Activated naive CD8-positive, alpha-beta T cell treated with anti-CD3 and anti-CD28 coated beads for 36 hours (primary cell): ENCODE results near the gene HOXA3. TPM values are rescaled to one million over a fixed set of nuclear protein-coding genes. Genes with fewer than 3 reads are reported as not detected.

Experiments used
- DNase-seq: peaks from one replicate; pipeline ENCODE4 v3.0.0; 2021
- H3K27ac Mint-ChIP-seq: one replicate; pipeline ENCODE4 v1.8.0; 2022; ENCODE audit warnings: mild to moderate bottlenecking, moderate library complexity, mixed read lengths
- H3K27me3 Mint-ChIP-seq: one replicate; pipeline ENCODE4 v1.8.0; 2022; ENCODE audit warnings: mild to moderate bottlenecking, mixed read lengths
- H3K36me3 Mint-ChIP-seq: one replicate; pipeline ENCODE4 v1.8.0; 2021; ENCODE audit warnings: mild to moderate bottlenecking, mixed read lengths
- H3K4me1 Mint-ChIP-seq: one replicate; pipeline ENCODE4 v1.8.0; 2021; ENCODE audit warnings: mixed read lengths
- H3K4me3 Mint-ChIP-seq: one replicate; pipeline ENCODE4 v1.8.0; 2022; ENCODE audit warnings: mild to moderate bottlenecking, moderate library complexity, mixed read lengths
- H3K9me3 Mint-ChIP-seq: one replicate; pipeline ENCODE4 v1.8.0; 2022; ENCODE audit warnings: mixed read lengths
- total RNA-seq, 2 experiments: library from RNA; stranded (reverse); gene quantifications; one replicate each; pipeline ENCODE4 v1.2.3, GENCODE V29; 2021

HOXA3 gene
- total RNA-seq, 2 experiments from 2014 or later, result not detected

- Mint-ChIP-seq H3K36me3 (peaks cover 2% of the 10 kb centered on the region), H3K9me3 (no peaks in the 10 kb centered on the region), H3K4me3 (no peak overlapping the region), H3K27me3 (peaks cover 79% of the 10 kb centered on the region), H3K4me1 (peaks cover 13% of the 10 kb centered on the region), H3K27ac (no peak overlapping the region)
- no peak for DNase-seq
Measured at GRCh38 chr7:27175626-27176523, 23.5 kb upstream of the HOXA3 start.

- Mint-ChIP-seq H3K4me3 (no peak overlapping the region), H3K27ac (no peak overlapping the region), H3K27me3 (peaks cover 83% of the 10 kb centered on the region), H3K36me3 (peaks cover 2% of the 10 kb centered on the region), H3K4me1 (peaks cover 16% of the 10 kb centered on the region), H3K9me3 (no peaks in the 10 kb centered on the region)
- DNase-seq, result no peak
Measured at GRCh38 chr7:27174874-27175625, 22.7 kb upstream of the HOXA3 start.

GRCh38 chr7:27173956-27174873, 21.8 kb upstream of the HOXA3 start, which contains the start of gene HOXA10:
HOXA10 (minus strand) TSS chr7:27174320; CDS start chr7:27174306, 14 bp downstream.
- H3K9me3 Mint-ChIP-seq, result no peaks in the 10 kb centered on the region
- H3K4me3 Mint-ChIP-seq, result peak within 1 kb of the TSS; percentile 25
- H3K27me3 Mint-ChIP-seq, result peaks cover 82% of the 10 kb centered on the region
- no peak for DNase-seq
- no peaks in the 10 kb centered on the region for H3K36me3 Mint-ChIP-seq
- H3K27ac Mint-ChIP-seq, result no peak within 1 kb of the TSS
- peaks cover 12% of the 10 kb centered on the region for H3K4me1 Mint-ChIP-seq

GRCh38 chr7:27173511-27173955, 21.1 kb upstream of the HOXA3 start:
- H3K4me1 Mint-ChIP-seq, result peaks cover 15% of the 10 kb centered on the region
- no peaks in the 10 kb centered on the region for H3K9me3 Mint-ChIP-seq
- DNase-seq, result no peak
- H3K27ac Mint-ChIP-seq, result no peak overlapping the region
- H3K36me3 Mint-ChIP-seq, result no peaks in the 10 kb centered on the region
- H3K27me3 Mint-ChIP-seq, result peaks cover 82% of the 10 kb centered on the region
- H3K4me3 Mint-ChIP-seq, result no peak overlapping the region

- no peak overlapping the region for H3K27ac Mint-ChIP-seq
- DNase-seq, result no peak
- H3K27me3 Mint-ChIP-seq, result peaks cover 82% of the 10 kb centered on the region
- H3K4me3 Mint-ChIP-seq, result peak overlapping the region; percentile 14
- peaks cover 16% of the 10 kb centered on the region for H3K4me1 Mint-ChIP-seq
- no peaks in the 10 kb centered on the region for H3K36me3 Mint-ChIP-seq
- no peaks in the 10 kb centered on the region for H3K9me3 Mint-ChIP-seq
Measured at GRCh38 chr7:27172823-27173510, 20.6 kb upstream of the HOXA3 start.

GRCh38 chr7:27172315-27172774, 20.0 kb upstream of the HOXA3 start:
- Mint-ChIP-seq H3K4me1 (peaks cover 16% of the 10 kb centered on the region), H3K27ac (no peak overlapping the region), H3K9me3 (no peaks in the 10 kb centered on the region), H3K36me3 (no peaks in the 10 kb centered on the region), H3K4me3 (no peak overlapping the region), H3K27me3 (peaks cover 82% of the 10 kb centered on the region)
- no peak for DNase-seq

- H3K36me3 Mint-ChIP-seq, result no peaks in the 10 kb centered on the region
- DNase-seq, result no peak
- H3K4me1 Mint-ChIP-seq, result peaks cover 20% of the 10 kb centered on the region
- no peak overlapping the region for H3K27ac Mint-ChIP-seq
- peaks cover 85% of the 10 kb centered on the region for H3K27me3 Mint-ChIP-seq
- no peak overlapping the region for H3K4me3 Mint-ChIP-seq
- no peaks in the 10 kb centered on the region for H3K9me3 Mint-ChIP-seq
Measured at GRCh38 chr7:27171637-27172314, 19.4 kb upstream of the HOXA3 start.

GRCh38 chr7:27171325-27171636, 18.9 kb upstream of the HOXA3 start:
- peaks cover 85% of the 10 kb centered on the region for H3K27me3 Mint-ChIP-seq
- H3K4me3 Mint-ChIP-seq, result no peak overlapping the region
- no peak overlapping the region for H3K27ac Mint-ChIP-seq
- no peaks in the 10 kb centered on the region for H3K9me3 Mint-ChIP-seq
- H3K4me1 Mint-ChIP-seq, result peaks cover 23% of the 10 kb centered on the region
- H3K36me3 Mint-ChIP-seq, result no peaks in the 10 kb centered on the region
- no peak for DNase-seq

GRCh38 chr7:27170426-27171324, 18.3 kb upstream of the HOXA3 start:
- H3K4me1 Mint-ChIP-seq, result peaks cover 24% of the 10 kb centered on the region
- no peak overlapping the region for H3K27ac Mint-ChIP-seq
- no peaks in the 10 kb centered on the region for H3K36me3 Mint-ChIP-seq
- no peaks in the 10 kb centered on the region for H3K9me3 Mint-ChIP-seq
- peaks cover 85% of the 10 kb centered on the region for H3K27me3 Mint-ChIP-seq
- DNase-seq, result no peak
- H3K4me3 Mint-ChIP-seq, result no peak overlapping the region

- no peaks in the 10 kb centered on the region for H3K9me3 Mint-ChIP-seq
- no peak for DNase-seq
- H3K4me3 Mint-ChIP-seq, result no peak overlapping the region
- H3K27me3 Mint-ChIP-seq, result peaks cover 83% of the 10 kb centered on the region
- peaks cover 27% of the 10 kb centered on the region for H3K4me1 Mint-ChIP-seq
- H3K36me3 Mint-ChIP-seq, result no peaks in the 10 kb centered on the region
- H3K27ac Mint-ChIP-seq, result no peak overlapping the region
Measured at GRCh38 chr7:27169658-27170425, 17.5 kb upstream of the HOXA3 start.

- Mint-ChIP-seq H3K36me3 (no peaks in the 10 kb centered on the region), H3K9me3 (no peaks in the 10 kb centered on the region), H3K27me3 (peaks cover 89% of the 10 kb centered on the region), H3K4me1 (peaks cover 30% of the 10 kb centered on the region), H3K27ac (no peak overlapping the region), H3K4me3 (no peak overlapping the region)
- DNase-seq, result no peak
Measured at GRCh38 chr7:27168265-27168947, 16.0 kb upstream of the HOXA3 start.

- H3K4me3 Mint-ChIP-seq, result no peak overlapping the region
- no peaks in the 10 kb centered on the region for H3K36me3 Mint-ChIP-seq
Measured at GRCh38 chr7:27167916-27168264, 15.5 kb upstream of the HOXA3 start.

More at GRCh38 chr7:27167916-27168264, 15.5 kb upstream of the HOXA3 start:
- no peak for DNase-seq
- H3K4me1 Mint-ChIP-seq, result peaks cover 30% of the 10 kb centered on the region
- H3K27ac Mint-ChIP-seq, result no peak overlapping the region
- H3K9me3 Mint-ChIP-seq, result no peaks in the 10 kb centered on the region
- H3K27me3 Mint-ChIP-seq, result peaks cover 94% of the 10 kb centered on the region
